ENCODE measurements around the gene NCF2. TPM values are rescaled to one million over a fixed set of nuclear protein-coding genes. Genes with fewer than 3 reads are reported as not detected.

Gene NCF2
- total RNA-seq, 6 experiments from 2014 or later, result 0.61 to 2.8 (median 1.5) TPM

DNA sequence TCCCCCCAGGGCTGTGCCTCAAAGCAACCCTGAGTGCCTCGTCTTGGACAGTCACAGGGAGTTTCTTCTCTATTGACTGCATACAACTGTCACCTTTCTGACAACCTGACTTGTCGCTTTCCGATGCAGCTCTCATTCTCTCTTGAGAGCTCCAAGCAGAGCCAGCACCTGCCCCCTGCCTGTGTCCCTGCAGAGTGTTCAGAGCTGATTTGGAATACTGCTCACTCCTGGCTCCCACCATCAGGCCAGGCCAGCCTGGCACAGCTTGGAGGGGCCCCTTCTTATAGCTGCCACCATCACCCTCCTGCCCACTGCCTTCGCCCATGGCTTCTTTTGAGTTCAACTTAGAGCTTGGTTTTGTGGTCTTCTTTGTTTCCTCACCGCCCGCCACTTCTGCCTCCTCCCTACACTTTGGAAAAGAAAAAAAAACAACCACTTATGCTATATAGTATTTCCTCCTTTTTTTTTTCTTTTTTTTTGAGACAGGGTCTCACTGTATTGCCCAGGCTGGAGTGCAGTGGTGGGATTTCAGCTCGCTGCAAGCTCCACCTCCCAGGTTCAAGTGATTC, 12.3 kb downstream of the NCF2 start:
- no peak overlapping the region for H3K27ac Mint-ChIP-seq
- H3K4me1 Mint-ChIP-seq (ENCODE audit: low read depth), result peaks cover 3% of the 10 kb centered on the region
- DNase-seq, result no peak
- no peak overlapping the region for H3K4me3 Mint-ChIP-seq
- no peaks in the 10 kb centered on the region for H3K9me3 Mint-ChIP-seq
- H3K27me3 Mint-ChIP-seq (ENCODE audit: insufficient read depth), result peaks cover 6% of the 10 kb centered on the region; the same call in 1 of the 2 replicates
- no peaks in the 10 kb centered on the region for H3K36me3 Mint-ChIP-seq (ENCODE audit: low read depth)
- no peak for TF ChIP-seq CTCF (IDR thresholded peaks at IDR 0.05)

- no peaks in the 10 kb centered on the region for H3K36me3 Mint-ChIP-seq (ENCODE audit: low read depth)
Measured at GRCh38 chr1:183576537-183576936, 13.7 kb downstream of the NCF2 start.

GRCh38 chr1:183575606-183576005, 14.7 kb downstream of the NCF2 start:
- H3K4me1 Mint-ChIP-seq (ENCODE audit: low read depth), result peaks cover 21% of the 10 kb centered on the region
- no peak overlapping the region for H3K27ac Mint-ChIP-seq
- no peaks in the 10 kb centered on the region for H3K9me3 Mint-ChIP-seq
- H3K27me3 Mint-ChIP-seq (ENCODE audit: insufficient read depth), result peaks cover 8% of the 10 kb centered on the region
- DNase-seq, result no peak
- no peak for TF ChIP-seq CTCF (IDR thresholded peaks at IDR 0.05)
- H3K36me3 Mint-ChIP-seq (ENCODE audit: low read depth), result no peaks in the 10 kb centered on the region
- H3K4me3 Mint-ChIP-seq, result no peak overlapping the region

More at GRCh38 chr1:183576537-183576936, 13.7 kb downstream of the NCF2 start:
- Mint-ChIP-seq H3K4me3 (no peak overlapping the region), H3K27me3 (ENCODE audit: insufficient read depth) (peaks cover 8% of the 10 kb centered on the region; the same call in 1 of the 2 replicates), H3K9me3 (no peaks in the 10 kb centered on the region), H3K4me1 (ENCODE audit: low read depth) (peaks cover 17% of the 10 kb centered on the region), H3K27ac (no peak overlapping the region)
- no peak for DNase-seq
- TF ChIP-seq CTCF (IDR thresholded peaks at IDR 0.05), result no peak

GRCh38 chr1:183572721-183573120, 17.5 kb downstream of the NCF2 start:
- no peaks in the 10 kb centered on the region for H3K36me3 Mint-ChIP-seq (ENCODE audit: low read depth)
- no peaks in the 10 kb centered on the region for H3K9me3 Mint-ChIP-seq
- no peak for DNase-seq
- no peak overlapping the region for H3K4me3 Mint-ChIP-seq
- H3K27me3 Mint-ChIP-seq (ENCODE audit: insufficient read depth), result peaks cover 8% of the 10 kb centered on the region
- peaks cover 40% of the 10 kb centered on the region for H3K4me1 Mint-ChIP-seq (ENCODE audit: low read depth)
- no peak overlapping the region for H3K27ac Mint-ChIP-seq
- TF ChIP-seq CTCF (IDR thresholded peaks at IDR 0.05), result no peak

DNA sequence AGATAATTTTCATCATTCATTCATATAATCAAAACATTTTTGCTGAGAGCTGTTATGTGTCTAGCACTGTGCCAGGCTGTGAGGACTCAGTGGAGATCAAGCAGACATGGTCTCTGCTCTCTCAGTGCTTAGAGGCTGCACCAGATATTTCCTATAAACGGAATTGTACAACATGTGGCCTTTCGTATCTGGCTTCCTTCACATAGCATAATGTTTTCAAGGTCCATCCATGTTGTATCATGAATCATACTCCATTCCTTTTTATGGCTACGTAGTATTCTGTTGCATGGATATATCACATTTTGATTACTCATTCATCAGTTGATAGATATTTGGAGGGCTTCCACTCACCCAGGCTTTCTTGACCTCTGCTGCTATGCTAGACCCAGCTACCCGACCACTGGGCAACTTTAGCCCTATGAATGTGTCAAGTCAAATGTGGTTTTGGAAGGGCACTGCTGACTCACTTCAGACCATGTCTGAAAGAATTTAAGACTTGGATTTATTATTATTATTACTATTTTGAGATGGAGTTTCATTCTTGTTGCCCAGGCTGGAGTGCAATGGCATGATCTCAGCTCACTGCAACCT, 18.5 kb downstream of the NCF2 start:
- TF ChIP-seq CTCF (IDR thresholded peaks at IDR 0.05), result no peak
- Mint-ChIP-seq H3K27ac (no peak overlapping the region), H3K9me3 (no peaks in the 10 kb centered on the region), H3K27me3 (ENCODE audit: insufficient read depth) (peaks cover 3% of the 10 kb centered on the region), H3K4me1 (ENCODE audit: low read depth) (peaks cover 49% of the 10 kb centered on the region), H3K4me3 (no peak overlapping the region), H3K36me3 (ENCODE audit: low read depth) (no peaks in the 10 kb centered on the region)
- DNase-seq, result peak; percentile 46

All from HFFc6 (cell line).